ENCODE results near the gene CBY1.
A peak's percentile ranks its signal among the peaks of the same experiment; 100 is the strongest.

The CBY1 gene

DNA sequence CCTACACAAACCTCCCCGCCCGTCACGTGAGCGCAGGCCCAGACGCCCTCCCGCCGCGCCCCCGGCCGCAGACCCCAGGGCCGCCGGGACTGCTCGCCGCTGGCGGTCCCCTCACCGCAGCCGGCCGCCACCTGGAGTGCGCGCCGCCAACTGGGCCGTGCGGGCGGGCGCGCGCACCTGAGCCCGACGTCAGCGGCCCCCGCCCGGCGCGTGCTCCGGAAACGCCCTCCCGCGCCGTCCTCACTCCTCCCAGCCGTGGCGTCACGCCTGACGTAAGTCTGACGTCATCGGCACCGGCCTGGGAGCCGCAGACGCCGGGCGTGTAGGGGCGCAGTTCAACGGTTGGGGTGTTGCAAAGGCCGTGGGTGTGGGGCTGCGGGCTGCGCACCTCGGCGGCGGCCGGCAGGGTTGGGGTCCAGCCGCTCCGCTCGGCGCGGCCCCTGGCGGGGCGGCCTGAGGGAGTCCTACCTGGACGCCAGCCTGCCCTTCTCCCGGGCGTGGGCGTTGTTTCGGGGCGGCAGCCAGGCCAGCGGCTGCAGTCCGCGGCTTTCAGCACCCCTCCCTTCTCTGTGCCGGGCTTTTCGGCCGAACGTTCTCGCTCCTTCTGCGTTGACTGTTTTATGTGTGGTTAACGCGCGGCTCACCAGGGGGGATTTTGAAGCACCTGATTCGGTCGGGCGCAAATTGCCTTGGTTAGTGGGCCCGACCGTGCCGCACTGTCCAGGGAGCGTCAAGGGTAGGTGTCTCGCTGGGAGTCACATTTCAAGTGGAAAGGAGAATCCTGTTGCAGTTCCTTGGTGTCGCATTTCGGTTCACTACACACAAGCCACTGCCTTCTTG is 44.6 kb downstream of the CBY1 start, which contains the start of gene JOSD1:
Gene JOSD1, minus strand, starts transcription at position 155 of the 840 bp plus-strand sequence. CDS start 956 bp downstream, outside the sequence.
- DNase-seq (ENCODE audit: low read depth in 2 of 2, low spot score in 1 of 2), result peak; percentile 98

DNA sequence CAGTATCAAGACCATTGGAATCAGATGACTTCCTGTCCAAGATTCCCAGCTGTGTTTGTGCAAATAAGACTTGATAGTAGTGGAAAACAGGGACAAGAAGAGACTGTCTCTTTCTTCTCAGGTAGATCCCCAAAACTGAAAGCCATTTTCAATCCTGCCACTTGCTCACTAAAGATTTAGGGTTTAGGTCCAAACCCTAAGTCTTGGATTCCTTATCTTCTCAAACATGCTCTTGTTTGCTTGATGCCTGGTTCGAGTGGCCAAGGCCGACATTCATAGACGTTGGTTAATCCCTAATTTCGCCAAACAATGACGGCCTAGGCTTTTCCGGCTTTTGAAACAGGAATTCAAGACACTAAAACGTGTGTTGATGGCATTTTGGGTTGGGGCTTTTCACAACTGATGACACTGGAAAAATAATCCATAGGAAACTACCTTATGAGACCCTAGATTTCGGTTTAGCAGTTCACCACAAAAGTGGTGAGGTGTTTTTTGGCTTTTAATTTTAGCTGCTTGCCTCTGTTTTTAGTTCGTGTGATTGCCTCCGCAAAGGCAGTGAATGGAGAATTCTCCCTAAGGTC is 48.3 kb downstream of the CBY1 start:
- DNase-seq (ENCODE audit: low read depth in 2 of 2, low spot score in 1 of 2), result no peak

DNA sequence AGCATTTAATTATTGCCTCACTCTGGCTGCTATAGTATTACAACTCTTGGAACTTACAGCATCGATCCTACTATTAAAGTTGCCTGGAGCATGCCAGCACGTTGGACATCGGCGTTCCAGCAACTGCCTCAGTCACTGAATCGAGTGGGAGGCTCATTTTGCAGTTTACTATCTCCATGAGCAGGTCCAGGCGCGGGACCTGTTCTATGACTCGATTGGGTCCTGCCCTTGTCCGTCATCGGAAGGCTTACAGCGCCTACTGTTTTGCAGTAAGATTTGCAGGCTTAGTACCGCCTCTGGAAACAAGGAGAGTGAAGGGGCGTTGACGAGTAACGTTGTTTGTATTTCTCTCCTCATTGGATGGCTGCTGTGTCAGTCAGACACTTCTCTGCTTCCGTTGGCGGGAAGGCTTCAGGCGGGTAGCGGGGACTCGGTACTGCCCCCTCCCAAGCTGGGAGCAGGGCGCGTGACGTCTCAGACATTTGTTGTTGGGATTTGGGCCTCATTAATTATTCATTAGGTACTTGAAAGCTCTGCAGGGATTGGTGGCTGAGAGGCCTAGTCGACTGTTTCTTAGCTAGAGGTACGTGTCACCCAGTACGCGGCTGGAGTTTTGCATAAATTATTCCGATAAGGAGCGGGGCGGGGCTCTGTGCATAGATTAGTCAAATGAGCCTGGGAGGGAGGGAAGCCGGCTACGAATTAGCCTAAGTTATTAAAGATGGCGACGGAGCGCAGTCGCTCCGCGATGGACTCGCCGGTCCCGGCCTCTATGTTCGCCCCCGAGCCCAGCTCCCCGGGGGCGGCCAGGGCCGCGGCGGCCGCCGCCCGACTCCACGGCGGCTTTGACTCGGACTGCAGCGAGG is 49.0 kb downstream of the CBY1 start, which contains the start of gene GTPBP1:
Gene GTPBP1, plus strand, starts transcription at position 710 of the 866 bp plus-strand sequence. Its CDS starts 12 bp downstream, at position 722.
- peak; percentile 89 to 92 for DNase-seq (ENCODE audit: low read depth in 2 of 2, low spot score in 1 of 2)

DNA sequence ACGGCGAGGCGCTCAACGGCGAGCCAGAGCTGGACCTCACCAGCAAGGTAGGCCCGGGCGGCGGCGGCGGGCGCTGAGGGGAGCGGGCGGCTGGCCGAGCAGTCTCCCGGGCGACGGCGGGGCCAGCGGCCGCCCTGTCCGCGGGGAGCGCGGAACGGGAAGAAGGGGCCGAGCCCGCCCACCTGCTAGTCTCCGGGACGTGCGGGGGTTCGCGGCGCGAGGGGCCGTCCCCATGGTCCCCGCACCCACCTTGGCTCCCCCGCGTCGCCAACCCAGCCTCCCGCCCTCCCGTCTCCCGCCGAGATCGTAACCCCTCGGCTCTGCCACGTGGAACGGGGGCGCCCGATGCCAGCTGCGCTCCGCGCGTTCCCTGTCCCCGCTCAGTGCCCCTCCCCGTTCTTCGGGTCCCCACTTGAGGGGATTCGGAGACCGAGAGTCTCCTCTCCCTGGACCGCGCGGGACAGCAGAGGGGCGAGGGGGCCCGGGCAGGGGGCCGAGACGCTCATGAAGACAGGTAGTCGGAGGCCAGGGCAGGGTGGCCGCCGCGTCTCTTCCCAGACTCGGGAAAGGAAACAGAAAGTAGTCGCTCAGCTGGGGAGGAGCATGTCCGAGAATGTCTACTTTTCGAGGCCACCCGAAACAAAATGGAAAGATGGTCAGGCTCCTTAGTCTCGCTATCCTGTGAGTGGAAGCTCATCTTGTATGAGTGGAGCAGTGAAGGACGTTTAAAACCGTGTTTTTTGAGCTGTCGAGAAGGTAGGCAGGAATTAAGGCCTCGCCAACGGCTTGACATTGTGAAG is 49.9 kb downstream of the CBY1 start:
- DNase-seq (ENCODE audit: low read depth in 2 of 2, low spot score in 1 of 2), result no peak

DNA sequence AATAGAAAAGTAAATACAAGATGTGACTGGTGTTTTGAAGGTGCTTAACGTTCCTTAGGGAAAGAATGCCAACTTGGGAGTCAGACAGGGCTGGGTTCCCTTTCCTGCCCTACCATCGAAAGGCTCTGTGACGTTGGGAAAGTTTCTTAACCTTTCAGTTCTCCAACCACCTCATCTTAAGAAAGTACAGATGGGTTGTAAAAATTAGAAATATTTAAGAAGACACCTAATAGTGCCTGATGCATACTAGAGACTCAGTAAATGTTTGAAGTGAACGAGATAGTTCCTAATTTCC is 50.4 kb downstream of the CBY1 start:
- no peak for DNase-seq (ENCODE audit: low read depth in 2 of 2, low spot score in 1 of 2)

DNA sequence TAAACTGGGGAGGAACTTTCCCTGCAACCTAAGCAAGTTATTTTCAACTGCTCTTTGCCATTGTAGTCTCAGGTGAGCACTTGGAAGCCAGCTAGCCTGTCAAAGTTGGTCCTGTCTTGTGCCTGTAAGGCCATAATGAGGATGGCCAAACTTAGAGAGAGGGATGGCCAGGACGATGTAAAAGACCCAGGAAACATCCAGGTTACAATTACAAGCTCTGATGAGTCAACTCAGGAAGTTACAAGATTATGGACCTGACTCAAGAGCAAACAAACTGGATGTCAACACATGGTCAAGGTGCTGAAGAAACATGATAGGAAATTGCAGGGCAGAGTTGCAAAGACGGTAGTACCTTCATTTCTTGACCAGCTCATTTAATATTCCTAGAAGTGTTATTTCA is 50.9 kb downstream of the CBY1 start:
- no peak for DNase-seq (ENCODE audit: low read depth in 2 of 2, low spot score in 1 of 2)

DNA sequence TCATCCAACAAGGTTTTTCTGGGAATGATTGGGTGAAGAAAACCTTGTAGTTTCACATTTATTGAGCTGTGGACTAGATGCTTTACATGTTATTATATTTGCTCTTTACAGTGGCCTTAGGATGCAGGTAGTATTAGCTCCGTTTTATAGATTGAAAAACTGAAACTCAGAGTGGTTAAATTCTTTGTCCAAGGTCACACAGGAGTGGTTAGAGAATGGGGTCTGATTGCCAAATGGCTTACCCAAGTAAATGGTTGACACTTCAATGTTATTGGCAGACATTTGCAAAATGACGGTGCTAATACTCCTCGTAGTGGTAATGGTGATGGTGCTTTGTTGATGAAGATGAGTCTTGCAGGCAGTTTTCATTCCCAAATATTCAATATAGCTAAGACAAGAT is 51.5 kb downstream of the CBY1 start:
- no peak for DNase-seq (ENCODE audit: low read depth in 2 of 2, low spot score in 1 of 2)

DNA sequence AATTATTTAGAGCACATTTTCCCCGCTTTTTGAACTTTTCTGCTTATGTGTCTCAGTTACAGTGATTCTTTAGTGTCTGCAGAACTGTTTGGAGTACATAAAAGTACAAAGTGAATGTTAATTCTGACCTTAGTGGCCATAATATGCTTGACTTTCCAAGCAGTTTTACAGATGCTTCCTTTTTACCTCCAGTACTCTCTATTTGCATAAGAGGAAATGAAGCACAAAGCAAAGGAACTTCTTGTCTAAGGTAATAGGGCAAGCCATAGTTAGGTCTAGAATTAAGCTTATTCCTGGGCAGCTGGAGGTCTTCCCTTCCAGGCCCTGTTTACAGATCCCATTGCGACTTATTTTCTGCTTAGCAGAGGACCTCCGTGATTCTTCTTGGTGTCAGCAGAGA is 52.9 kb downstream of the CBY1 start:
- no peak for DNase-seq (ENCODE audit: low read depth in 2 of 2, low spot score in 1 of 2)

DNA sequence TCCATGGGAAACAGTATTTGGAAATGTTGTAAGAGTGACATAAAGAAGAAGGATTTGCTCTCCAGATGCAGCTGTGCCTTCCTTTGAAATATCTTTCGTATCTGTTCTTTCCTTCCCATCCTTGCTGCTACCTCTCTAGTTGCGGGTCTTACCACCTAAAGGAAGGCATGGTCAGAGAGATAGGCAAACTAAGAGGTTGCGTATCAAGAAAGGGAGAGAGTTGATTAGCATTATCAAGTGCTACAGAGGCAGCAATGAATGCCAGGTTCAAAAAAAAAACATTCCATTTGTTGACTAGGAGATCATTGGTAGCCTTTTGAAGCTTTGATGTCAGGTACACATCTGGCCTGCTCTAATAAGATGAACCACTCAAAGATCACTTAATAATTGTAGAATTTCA is 53.9 kb downstream of the CBY1 start:
- no peak for DNase-seq (ENCODE audit: low read depth in 2 of 2, low spot score in 1 of 2)

DNA sequence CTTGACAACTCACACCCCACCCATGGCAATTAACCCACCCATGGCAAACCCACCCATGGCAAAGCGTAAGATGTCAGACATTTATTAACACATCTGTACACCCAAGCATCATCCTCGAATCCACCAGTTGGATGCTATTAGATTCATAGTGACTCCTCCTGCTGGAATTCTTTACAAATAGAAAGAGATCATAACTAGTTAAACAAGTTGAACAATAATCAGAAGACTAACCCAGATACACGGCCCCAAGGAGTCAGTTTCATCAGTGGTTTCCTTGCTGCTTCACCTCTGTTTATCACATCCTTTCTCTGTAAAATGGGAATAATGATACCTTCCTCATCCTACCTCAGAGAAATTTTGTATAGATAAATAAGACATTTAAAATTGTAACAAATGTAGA is 54.4 kb downstream of the CBY1 start:
- DNase-seq (ENCODE audit: low read depth in 2 of 2, low spot score in 1 of 2), result no peak

DNA sequence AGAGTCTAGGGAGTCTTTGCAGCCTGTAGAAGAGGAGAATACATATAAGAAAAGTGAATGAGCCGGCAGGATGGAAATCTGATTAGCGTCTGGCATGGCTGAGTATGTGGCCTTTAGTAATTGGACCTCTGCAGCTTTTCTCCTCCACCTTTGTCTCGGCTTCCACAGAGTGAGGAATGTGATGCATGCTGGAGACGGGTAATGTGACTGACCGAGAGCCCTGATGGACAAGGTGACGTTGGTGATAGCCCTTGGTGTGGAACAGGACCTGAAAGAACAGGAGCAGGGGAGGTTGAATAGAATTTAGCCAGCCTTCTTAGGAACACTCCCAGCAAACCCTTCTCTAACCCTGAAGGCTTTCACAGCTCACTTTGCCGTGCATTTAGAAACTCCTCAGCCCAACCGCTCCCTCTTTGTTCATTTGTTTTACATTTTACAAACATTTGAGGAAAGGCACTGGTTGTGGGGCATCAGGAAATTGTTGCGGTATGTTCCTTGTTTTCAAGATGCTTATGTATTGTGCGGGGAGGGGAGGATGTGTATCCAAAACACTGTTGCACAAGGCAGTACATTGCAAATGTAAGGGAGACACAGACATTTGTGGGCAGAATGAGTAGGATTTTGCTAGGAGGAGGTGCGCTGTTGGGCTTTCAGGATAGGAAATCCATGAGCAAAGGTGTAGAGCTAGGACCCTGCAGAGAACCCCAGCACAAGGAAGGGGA is 56.2 kb downstream of the CBY1 start:
- DNase-seq (ENCODE audit: low read depth in 2 of 2, low spot score in 1 of 2), result no peak

DNA sequence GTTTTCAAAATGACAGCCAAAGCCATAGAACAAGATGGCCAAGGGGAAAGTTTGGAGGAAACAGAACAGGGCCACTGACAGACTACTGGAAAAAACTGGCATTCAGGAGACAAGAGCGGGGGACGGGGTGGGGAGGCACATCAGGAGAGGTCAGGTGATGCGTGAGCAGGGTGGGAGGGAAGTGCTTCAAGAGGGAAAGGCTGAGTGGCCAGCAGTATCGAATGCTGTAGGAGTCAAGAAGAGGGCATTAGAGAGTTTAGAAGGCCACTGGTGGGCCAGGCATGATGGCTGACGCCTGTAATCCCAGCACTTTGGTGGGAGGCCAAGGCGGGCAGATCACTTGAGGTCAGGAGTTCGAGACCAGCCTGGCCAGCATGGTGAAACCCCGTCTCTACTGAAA is 57.5 kb downstream of the CBY1 start:
- DNase-seq (ENCODE audit: low read depth in 2 of 2, low spot score in 1 of 2), result no peak

DNA sequence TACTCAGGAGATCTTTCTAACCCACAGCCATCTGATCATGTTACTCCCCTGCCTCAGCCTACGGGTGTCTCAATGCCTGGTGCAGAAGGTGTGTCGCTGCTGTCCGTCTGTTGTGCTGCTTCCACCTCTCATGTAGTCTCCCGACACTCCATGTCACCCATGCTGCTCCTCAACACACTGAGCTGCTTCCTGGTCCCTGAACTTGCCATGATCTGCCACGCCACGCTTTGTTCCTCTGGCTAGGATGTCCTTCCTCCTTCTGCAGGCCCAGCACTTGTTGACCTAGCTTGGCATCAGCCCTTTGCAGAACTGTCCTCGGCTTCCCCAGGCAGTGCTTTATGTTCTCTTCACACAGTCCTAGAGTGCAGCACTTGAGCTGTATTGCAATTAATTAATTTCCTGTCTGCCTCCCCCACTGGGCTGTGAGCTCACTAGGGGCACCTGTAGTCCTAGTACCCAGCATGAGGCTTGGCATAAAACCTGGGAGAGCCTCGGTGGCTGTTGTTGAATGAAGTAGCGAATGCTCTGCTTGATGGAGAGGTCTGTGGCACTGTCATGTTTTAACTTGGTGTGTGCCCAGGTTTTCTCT is 58.8 kb downstream of the CBY1 start:
- no peak for DNase-seq (ENCODE audit: low read depth in 2 of 2, low spot score in 1 of 2)

DNA sequence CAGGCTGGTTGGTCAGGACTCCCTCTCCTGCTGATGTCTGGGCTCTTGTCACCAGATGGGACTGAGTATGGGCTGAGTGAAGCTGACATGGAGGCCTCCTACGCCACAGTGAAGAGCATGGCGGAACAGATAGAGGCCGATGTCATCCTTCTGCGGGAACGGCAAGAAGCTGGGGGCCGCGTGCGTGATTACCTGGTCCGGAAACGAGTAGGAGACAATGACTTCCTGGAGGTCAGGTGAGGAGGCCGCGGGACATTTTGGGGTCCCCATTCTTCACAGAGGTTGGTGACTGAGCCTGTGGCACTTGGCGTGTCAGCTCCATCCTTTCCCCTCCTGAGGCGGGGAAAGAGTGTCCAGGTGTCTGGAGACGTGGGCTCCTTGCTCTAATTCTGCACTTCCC is 59.4 kb downstream of the CBY1 start:
- DNase-seq (ENCODE audit: low read depth in 2 of 2, low spot score in 1 of 2), result no peak

DNA sequence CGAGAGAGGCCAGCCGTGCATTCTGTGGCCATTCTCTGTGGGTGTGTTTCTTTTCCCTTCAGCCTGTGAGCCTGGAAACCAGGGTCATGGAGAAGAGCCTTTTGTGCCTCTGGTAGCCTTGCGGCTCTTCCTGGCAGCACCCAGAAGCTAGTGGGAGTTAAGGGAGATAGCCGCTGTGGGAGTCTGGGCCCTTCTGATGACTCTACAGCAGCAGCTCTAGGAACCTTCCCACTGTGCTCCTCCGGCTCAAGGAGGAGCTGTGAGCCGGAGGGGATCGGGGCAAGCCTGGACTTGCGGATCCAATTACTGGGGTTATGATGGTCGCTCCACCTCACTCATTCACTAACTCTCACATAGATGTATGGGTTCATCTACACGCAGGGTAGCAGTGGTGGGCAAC is 59.8 kb downstream of the CBY1 start:
- no peak for DNase-seq (ENCODE audit: low read depth in 2 of 2, low spot score in 1 of 2)

DNA sequence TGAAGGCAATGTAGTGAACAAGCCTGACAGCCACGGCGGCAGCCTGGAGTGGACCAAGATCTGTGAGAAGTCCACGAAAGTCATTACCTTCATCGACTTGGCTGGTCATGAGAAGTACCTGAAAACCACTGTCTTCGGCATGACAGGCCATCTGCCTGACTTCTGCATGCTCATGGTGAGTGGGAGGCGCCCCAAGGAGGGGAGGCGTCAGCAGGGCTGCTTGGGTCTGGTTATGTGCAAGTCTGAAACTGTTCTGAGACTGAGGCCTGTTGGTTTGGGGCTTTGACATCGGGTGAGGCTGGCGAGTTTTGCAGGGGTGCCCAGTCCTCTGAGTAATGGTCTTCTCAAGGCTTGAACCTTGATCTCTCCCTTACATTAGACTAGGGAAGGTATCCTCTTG is 60.4 kb downstream of the CBY1 start:
- no peak for DNase-seq (ENCODE audit: low read depth in 2 of 2, low spot score in 1 of 2)

DNA sequence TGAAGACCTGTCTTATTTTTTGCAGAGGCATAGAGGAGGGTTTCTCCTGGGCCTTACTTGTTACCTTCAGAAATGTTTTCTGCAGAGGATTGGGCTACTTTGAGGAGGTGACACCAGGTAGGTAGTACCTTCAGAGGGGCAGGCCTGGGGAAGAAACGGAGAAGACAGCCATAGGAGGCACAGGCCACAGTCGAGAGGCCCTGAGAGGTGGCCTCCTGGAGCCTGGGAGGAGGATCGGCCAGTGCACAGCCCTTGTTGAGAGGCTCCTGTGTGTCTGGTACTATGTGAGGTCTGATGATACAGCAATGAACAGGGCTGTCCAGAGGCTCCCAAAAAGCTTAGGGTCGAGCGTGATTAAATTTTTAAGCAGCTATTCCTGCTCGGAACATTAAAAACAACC is 60.8 kb downstream of the CBY1 start:
- DNase-seq (ENCODE audit: low read depth in 2 of 2, low spot score in 1 of 2), result no peak

DNA sequence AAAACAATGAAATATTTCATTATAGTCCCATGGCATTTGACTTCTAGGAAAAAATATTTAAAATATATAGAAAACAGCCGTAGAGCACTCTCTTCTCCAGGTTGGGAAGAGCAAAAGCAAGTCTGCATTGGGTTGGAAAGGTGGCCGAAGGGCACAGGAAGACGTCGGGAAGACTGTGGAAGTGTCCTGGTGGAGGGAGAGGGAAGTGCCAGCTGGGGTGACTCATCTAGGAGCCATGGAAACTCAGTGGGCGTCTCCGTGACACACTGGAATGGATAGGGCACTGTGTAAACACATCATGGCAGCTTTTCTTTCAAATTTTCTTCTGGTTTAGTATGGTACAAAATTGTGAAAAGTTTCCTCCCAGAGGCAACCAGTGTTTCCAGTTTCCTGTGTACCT is 62.0 kb downstream of the CBY1 start:
- no peak for DNase-seq (ENCODE audit: low read depth in 2 of 2, low spot score in 1 of 2)

DNA sequence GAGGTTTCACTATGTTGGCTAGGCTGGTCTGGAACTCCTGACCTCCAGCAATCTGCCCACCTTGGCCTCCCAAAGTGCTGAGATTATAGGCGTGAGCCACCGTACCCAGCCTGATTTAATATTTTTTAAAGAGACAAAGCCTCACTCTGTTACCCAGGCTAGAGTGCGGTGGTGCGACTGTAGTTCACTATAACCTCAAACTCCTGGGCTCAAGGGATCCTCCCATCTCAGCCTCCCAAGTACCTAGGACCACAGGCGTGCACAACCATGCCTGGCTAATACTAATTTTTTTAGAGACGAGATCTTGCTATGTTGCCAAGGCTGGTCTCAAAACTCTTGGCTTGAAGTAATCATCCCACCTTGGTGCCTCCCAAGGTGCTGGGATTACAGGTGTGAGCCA is 62.8 kb downstream of the CBY1 start:
- no peak for DNase-seq (ENCODE audit: low read depth in 2 of 2, low spot score in 1 of 2)

DNA sequence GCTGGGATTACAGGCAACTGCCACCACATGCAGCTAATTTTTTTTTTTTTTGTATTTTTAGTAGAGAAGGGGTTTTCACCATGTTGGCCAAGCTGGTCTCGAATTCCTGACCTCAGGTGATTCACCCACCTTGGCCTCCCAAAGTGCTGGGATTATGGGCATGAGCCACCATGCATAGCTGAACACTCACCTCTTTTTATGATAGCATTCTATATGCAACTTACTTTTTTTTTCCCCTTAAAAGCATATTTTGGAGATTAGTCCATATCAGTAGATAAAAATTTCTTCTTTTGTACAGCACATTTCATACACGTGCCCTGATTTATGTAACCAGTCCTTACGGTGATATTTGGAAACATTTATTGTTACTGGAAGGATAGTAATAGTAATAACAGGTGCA is 63.9 kb downstream of the CBY1 start:
- no peak for DNase-seq (ENCODE audit: low read depth in 2 of 2, low spot score in 1 of 2)
